ENCODE data around the gene CENPE.

Gene CENPE

GRCh38 chr4:103137446-103137827 lies 60.7 kb downstream of the CENPE start:
- Histone ChIP-seq H3K9me3 (ENCODE audit: control insufficient read depth, low read length) (no peaks in the 10 kb centered on the region), H3K27me3 (replicated peaks; ENCODE audit: control insufficient read depth, insufficient read depth, low read length, poor library complexity, severe bottlenecking) (no peaks in the 10 kb centered on the region), H3K4me3 (ENCODE audit: insufficient read depth, low read depth, low read length, poor library complexity, severe bottlenecking) (no peak overlapping the region), H3K36me3 (ENCODE audit: control insufficient read depth, insufficient read depth, low read length) (no peaks in the 10 kb centered on the region), H3K4me1 (ENCODE audit: control insufficient read depth, insufficient read depth, low read length, poor library complexity, severe bottlenecking) (peaks cover 3% of the 10 kb centered on the region), H3K27ac (ENCODE audit: insufficient read depth, low read length, poor library complexity, severe bottlenecking) (no peak overlapping the region)
- DNase-seq: no peak

- H3K9me3 ChIP-seq (ENCODE audit: control insufficient read depth, low read length): no peaks in the 10 kb centered on the region
- no peak for DNase-seq
- no peaks in the 10 kb centered on the region for H3K36me3 ChIP-seq (ENCODE audit: control insufficient read depth, insufficient read depth, low read length)
- no peaks in the 10 kb centered on the region for H3K27me3 ChIP-seq (replicated peaks; ENCODE audit: control insufficient read depth, insufficient read depth, low read length, poor library complexity, severe bottlenecking)
- H3K4me1 ChIP-seq (ENCODE audit: control insufficient read depth, insufficient read depth, low read length, poor library complexity, severe bottlenecking): peaks cover 3% of the 10 kb centered on the region
- H3K4me3 ChIP-seq (ENCODE audit: insufficient read depth, low read depth, low read length, poor library complexity, severe bottlenecking): no peak overlapping the region
- no peak overlapping the region for H3K27ac ChIP-seq (ENCODE audit: insufficient read depth, low read length, poor library complexity, severe bottlenecking)
Measured at GRCh38 chr4:103136671-103137445, 61.3 kb downstream of the CENPE start.

DNA sequence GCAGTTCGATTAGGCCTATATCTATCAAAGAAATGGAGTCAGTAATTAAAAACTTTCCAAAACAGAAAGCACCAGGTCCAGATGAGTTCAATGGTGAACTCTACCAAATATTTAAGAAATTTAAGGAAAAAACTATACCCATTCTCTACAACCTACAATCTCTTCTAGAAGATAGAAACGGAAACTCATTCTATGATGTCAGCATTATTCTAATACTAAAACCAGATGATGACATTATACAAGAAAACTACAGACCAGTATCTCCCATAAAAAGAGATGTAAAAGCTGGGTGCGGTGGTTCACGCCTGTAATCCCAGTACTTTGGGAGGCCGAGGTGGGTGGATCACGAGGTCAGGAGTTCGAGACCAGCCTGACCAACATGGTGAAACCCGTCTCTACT lies 69.0 kb downstream of the CENPE start:
- no peak for DNase-seq
- Histone ChIP-seq H3K36me3 (ENCODE audit: control insufficient read depth, insufficient read depth, low read length) (no peaks in the 10 kb centered on the region), H3K27ac (ENCODE audit: insufficient read depth, low read length, poor library complexity, severe bottlenecking) (no peak overlapping the region), H3K9me3 (ENCODE audit: control insufficient read depth, low read length) (no peaks in the 10 kb centered on the region), H3K4me1 (ENCODE audit: control insufficient read depth, insufficient read depth, low read length, poor library complexity, severe bottlenecking) (no peaks in the 10 kb centered on the region), H3K27me3 (replicated peaks; ENCODE audit: control insufficient read depth, insufficient read depth, low read length, poor library complexity, severe bottlenecking) (no peaks in the 10 kb centered on the region), H3K4me3 (ENCODE audit: insufficient read depth, low read depth, low read length, poor library complexity, severe bottlenecking) (no peak overlapping the region)

DNA sequence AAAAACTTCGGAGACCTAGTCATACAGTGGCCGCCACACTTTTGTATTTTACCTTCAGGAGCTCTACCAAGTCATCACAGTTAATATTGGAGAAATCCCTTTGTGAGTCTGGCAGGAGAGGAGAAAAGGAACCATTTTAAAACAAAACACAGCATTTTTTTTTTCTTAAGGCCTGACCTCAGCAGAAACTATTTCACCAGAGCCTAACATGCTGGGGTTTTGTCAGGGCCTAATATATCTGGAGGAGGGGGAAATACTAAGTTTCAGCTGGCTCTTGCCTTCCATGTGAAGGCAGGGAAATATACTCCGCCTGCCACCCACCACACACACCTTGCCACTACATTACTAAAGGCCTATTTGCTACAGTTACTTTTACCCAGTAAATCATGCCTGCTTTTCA lies 72.0 kb downstream of the CENPE start:
- no peak overlapping the region for H3K4me3 ChIP-seq (ENCODE audit: insufficient read depth, low read depth, low read length, poor library complexity, severe bottlenecking)
- H3K36me3 ChIP-seq (ENCODE audit: control insufficient read depth, insufficient read depth, low read length): no peaks in the 10 kb centered on the region
- no peaks in the 10 kb centered on the region for H3K27me3 ChIP-seq (replicated peaks; ENCODE audit: control insufficient read depth, insufficient read depth, low read length, poor library complexity, severe bottlenecking)
- no peak overlapping the region for H3K27ac ChIP-seq (ENCODE audit: insufficient read depth, low read length, poor library complexity, severe bottlenecking)
- H3K4me1 ChIP-seq (ENCODE audit: control insufficient read depth, insufficient read depth, low read length, poor library complexity, severe bottlenecking): no peaks in the 10 kb centered on the region
- no peak for DNase-seq
- no peaks in the 10 kb centered on the region for H3K9me3 ChIP-seq (ENCODE audit: control insufficient read depth, low read length)

- H3K36me3 ChIP-seq (ENCODE audit: control insufficient read depth, insufficient read depth, low read length): no peaks in the 10 kb centered on the region
Measured at GRCh38 chr4:103123114-103123513, 75.0 kb downstream of the CENPE start.

DNA sequence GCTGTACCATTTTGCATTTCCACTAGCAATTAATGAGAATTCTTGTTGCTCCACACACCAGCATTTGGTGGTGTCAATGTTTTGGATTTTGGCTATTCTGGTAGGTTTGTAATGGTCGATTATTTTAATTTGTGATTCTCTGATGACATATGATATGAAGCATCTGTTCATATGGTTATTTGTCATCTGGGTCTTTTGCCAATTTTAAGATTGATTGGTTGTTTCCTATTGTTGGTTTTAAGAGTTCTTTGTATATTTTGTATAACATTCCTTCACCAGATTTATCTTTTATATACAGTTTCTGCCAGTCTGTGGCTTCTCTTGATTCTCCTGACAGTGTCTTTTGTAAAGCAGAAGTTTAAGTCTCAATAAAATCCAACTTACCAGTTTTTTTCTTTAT lies 80.0 kb downstream of the CENPE start:
- Histone ChIP-seq H3K4me1 (ENCODE audit: control insufficient read depth, insufficient read depth, low read length, poor library complexity, severe bottlenecking) (no peaks in the 10 kb centered on the region), H3K36me3 (ENCODE audit: control insufficient read depth, insufficient read depth, low read length) (no peaks in the 10 kb centered on the region), H3K4me3 (ENCODE audit: insufficient read depth, low read depth, low read length, poor library complexity, severe bottlenecking) (no peak overlapping the region), H3K27ac (ENCODE audit: insufficient read depth, low read length, poor library complexity, severe bottlenecking) (no peak overlapping the region), H3K27me3 (replicated peaks; ENCODE audit: control insufficient read depth, insufficient read depth, low read length, poor library complexity, severe bottlenecking) (no peaks in the 10 kb centered on the region), H3K9me3 (ENCODE audit: control insufficient read depth, low read length) (no peaks in the 10 kb centered on the region)
- no peak for DNase-seq

More at GRCh38 chr4:103123114-103123513, 75.0 kb downstream of the CENPE start:
- Histone ChIP-seq H3K4me3 (ENCODE audit: insufficient read depth, low read depth, low read length, poor library complexity, severe bottlenecking) (no peak overlapping the region), H3K4me1 (ENCODE audit: control insufficient read depth, insufficient read depth, low read length, poor library complexity, severe bottlenecking) (no peaks in the 10 kb centered on the region), H3K9me3 (ENCODE audit: control insufficient read depth, low read length) (no peaks in the 10 kb centered on the region), H3K27me3 (replicated peaks; ENCODE audit: control insufficient read depth, insufficient read depth, low read length, poor library complexity, severe bottlenecking) (no peaks in the 10 kb centered on the region), H3K27ac (ENCODE audit: insufficient read depth, low read length, poor library complexity, severe bottlenecking) (no peak overlapping the region)
- DNase-seq: no peak

DNA sequence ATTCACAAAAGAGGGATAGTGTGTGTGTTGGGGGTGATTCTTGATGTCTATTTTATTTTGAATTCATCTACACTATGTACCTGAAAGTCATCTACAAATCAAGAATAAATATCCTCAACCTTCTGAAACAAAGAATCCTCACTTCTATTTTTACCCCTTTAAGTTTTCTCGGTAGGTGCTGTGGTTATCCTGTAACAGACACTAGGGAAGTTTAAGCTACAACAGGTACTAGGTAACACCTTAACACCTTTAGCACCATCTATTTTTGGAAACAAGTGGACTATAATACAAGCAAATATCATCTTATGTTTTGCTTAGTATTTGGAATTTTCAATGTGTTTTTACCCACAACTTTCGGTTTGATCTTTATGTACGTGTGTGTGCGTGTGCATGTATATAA lies 86.5 kb downstream of the CENPE start:
- Histone ChIP-seq H3K4me1 (ENCODE audit: control insufficient read depth, insufficient read depth, low read length, poor library complexity, severe bottlenecking) (no peaks in the 10 kb centered on the region), H3K9me3 (ENCODE audit: control insufficient read depth, low read length) (no peaks in the 10 kb centered on the region), H3K27me3 (replicated peaks; ENCODE audit: control insufficient read depth, insufficient read depth, low read length, poor library complexity, severe bottlenecking) (no peaks in the 10 kb centered on the region), H3K4me3 (ENCODE audit: insufficient read depth, low read depth, low read length, poor library complexity, severe bottlenecking) (no peak overlapping the region), H3K36me3 (ENCODE audit: control insufficient read depth, insufficient read depth, low read length) (no peaks in the 10 kb centered on the region), H3K27ac (ENCODE audit: insufficient read depth, low read length, poor library complexity, severe bottlenecking) (no peak overlapping the region)
- DNase-seq: no peak

GRCh38 chr4:103108542-103108941 lies 89.6 kb downstream of the CENPE start:
- Histone ChIP-seq H3K4me1 (ENCODE audit: control insufficient read depth, insufficient read depth, low read length, poor library complexity, severe bottlenecking) (no peaks in the 10 kb centered on the region), H3K36me3 (ENCODE audit: control insufficient read depth, insufficient read depth, low read length) (no peaks in the 10 kb centered on the region), H3K27me3 (replicated peaks; ENCODE audit: control insufficient read depth, insufficient read depth, low read length, poor library complexity, severe bottlenecking) (no peaks in the 10 kb centered on the region), H3K27ac (ENCODE audit: insufficient read depth, low read length, poor library complexity, severe bottlenecking) (no peak overlapping the region), H3K4me3 (ENCODE audit: insufficient read depth, low read depth, low read length, poor library complexity, severe bottlenecking) (no peak overlapping the region), H3K9me3 (ENCODE audit: control insufficient read depth, low read length) (no peaks in the 10 kb centered on the region)
- no peak for DNase-seq

DNA sequence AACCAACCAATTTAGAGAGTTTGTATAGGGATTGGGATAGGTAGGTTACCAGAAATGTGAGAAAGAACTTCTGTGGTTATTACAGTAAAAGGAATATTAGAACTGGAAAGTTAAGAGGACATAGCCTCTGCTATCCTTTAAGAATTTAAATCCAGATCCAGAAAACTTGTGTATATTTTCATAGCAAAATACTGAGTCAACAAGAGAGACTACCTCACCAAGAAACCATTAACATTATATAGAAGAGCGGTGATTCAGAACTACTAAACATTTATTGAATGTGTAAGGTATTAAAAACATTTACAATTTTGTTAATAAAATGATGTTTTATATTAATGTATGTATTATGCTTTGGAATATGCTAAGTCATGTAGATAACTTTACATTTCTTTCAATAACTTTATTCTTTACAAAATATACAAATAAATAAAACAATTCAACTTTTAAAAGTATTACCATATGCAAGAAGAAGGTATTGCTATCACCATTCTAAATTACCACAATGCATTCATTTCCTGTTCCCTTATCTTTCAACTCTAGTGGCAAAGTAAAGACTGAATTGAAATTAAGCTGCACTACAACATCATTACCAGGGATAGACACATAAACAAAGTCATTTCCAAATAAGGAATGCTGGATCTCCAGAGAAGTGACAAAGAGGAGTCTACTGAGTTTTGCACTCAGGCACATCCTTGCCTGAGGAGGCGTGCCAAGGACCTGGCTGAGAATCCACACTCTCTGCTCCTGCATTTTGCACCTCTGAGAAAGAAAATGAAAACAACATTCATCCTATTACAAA lies 92.4 kb downstream of the CENPE start:
- no peaks in the 10 kb centered on the region for H3K27me3 ChIP-seq (replicated peaks; ENCODE audit: control insufficient read depth, insufficient read depth, low read length, poor library complexity, severe bottlenecking)
- H3K36me3 ChIP-seq (ENCODE audit: control insufficient read depth, insufficient read depth, low read length): no peaks in the 10 kb centered on the region
- H3K27ac ChIP-seq (ENCODE audit: insufficient read depth, low read length, poor library complexity, severe bottlenecking): no peak overlapping the region
- no peaks in the 10 kb centered on the region for H3K9me3 ChIP-seq (ENCODE audit: control insufficient read depth, low read length)
- DNase-seq: no peak
- H3K4me3 ChIP-seq (ENCODE audit: insufficient read depth, low read depth, low read length, poor library complexity, severe bottlenecking): no peak overlapping the region
- H3K4me1 ChIP-seq (ENCODE audit: control insufficient read depth, insufficient read depth, low read length, poor library complexity, severe bottlenecking): no peaks in the 10 kb centered on the region

DNA sequence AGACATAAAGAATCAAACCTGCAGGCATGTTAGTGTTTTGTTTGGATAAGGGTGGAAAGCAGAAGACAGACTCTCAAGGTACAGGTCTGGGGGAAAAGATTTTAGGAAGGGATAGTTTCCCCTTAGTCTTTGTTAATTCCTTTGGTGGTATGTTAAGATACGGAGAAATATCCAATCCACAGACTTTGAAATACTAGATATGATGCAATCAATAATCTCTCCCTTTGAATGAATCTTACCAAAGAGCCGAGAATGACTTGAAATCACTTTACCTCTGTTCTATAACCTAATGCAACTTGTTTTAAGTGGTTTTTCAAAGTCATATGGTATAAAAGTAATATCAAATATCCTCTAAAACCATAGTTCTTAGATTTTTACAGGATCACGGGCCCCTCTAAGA lies 93.3 kb downstream of the CENPE start:
- Histone ChIP-seq H3K4me3 (ENCODE audit: insufficient read depth, low read depth, low read length, poor library complexity, severe bottlenecking) (no peak overlapping the region), H3K36me3 (ENCODE audit: control insufficient read depth, insufficient read depth, low read length) (no peaks in the 10 kb centered on the region), H3K27ac (ENCODE audit: insufficient read depth, low read length, poor library complexity, severe bottlenecking) (no peak overlapping the region), H3K9me3 (ENCODE audit: control insufficient read depth, low read length) (no peaks in the 10 kb centered on the region), H3K27me3 (replicated peaks; ENCODE audit: control insufficient read depth, insufficient read depth, low read length, poor library complexity, severe bottlenecking) (no peaks in the 10 kb centered on the region), H3K4me1 (ENCODE audit: control insufficient read depth, insufficient read depth, low read length, poor library complexity, severe bottlenecking) (no peaks in the 10 kb centered on the region)
- DNase-seq: no peak

Measured in effector memory CD4-positive, alpha-beta T cell (primary cell).